ENCODE results near the gene ZNF75A.
"Not testable (repeated sequence)": the region's sequence is repeated elsewhere in the genome, so short reads cannot be mapped to it uniquely, and the experiment has no call there.

ZNF75A gene

GRCh38 chr16:3305109-3306068 is at the start of gene ZNF75A, which contains the start of gene TIGD7:
TSS of gene ZNF75A (plus strand) at chr16:3305497. CDS start at chr16:3308429, 2,932 bp downstream.
TSS of gene TIGD7 (minus strand) at chr16:3305430. CDS start at chr16:3300614, 4,816 bp downstream.
- peak; percentile 91 for DNase-seq

- no peak for DNase-seq
These were observed 49.0 kb upstream of the ZNF75A start, which contains the start of gene MEFV for GRCh38 chr16:3256146-3256865. TSS of gene MEFV (minus strand) at chr16:3256633. CDS start at chr16:3256587, 46 bp downstream.

DNA sequence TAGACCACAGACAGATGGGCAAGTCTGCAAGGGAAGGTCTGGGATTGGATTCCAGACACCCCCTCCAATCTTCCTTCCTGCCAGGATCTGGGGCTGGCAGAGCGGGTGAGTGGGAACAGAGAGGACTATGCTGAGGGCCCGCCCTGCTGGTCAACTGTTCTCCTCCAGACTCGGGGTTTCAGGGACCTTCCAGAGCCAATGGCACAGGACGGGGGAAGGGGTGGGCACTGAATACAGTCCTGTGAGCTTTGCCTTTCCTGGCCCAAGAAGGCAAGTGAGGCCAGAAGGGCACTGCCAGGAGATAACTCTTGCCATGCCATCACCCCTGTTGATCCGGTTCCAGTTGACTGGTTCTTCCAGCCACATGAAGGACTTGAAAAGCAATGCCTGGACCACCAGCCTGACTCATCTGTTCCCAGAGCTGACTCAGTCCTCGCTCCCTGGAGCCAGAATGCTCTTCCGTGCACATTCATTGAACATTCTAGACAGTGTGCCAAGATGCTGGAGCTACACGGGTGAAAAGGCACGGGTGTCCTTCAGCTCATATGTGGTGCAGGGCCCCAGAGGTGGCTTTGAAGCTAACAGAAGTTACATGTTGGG is 48.3 kb upstream of the ZNF75A start:
- no peak for DNase-seq

DNA sequence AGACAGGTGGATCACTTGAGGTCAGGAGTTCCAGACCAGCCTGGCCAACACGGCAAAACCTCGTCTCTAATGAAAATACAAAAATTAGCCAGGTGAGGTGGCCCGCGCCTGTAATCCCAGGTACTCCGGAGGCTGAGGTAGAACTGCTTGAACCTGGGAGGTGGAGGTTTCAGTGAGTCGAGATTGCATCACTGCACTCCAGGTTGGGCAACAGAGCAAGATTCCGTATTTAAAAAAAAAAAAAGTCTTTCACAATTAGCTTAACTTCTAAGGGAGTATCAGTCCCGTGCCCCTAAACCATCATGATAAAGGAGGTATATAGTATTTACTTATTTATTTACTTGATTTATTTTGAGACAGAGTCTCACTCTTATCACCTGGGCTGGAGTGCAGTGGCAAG is 45.5 kb upstream of the ZNF75A start:
- no peak for DNase-seq

DNA sequence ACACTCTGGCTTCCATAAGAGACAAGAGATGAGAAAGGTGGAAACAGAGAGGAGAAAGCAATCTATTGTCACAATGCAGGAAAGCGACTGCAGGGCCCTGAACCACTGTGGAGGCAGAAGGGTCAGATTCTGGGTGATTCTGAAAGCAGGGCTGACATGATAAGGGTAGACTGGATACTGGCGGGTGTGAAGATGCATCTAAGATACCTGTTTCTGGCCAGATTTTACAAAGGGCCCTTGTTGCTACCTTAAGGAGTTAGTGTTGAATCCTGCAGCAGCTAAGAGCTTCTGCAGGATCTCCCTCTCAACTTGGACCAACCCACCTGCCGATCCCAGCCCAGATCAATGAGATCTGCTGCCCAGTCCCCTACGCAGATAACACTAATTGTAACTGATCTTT is 42.8 kb upstream of the ZNF75A start:
- no peak for DNase-seq

- peak; percentile 99 for DNase-seq
These were observed 40.9 kb upstream of the ZNF75A start for GRCh38 chr16:3264137-3265036.

- DNase-seq, result peak; percentile 59
These were observed 38.3 kb upstream of the ZNF75A start for GRCh38 chr16:3266873-3267537.

DNA sequence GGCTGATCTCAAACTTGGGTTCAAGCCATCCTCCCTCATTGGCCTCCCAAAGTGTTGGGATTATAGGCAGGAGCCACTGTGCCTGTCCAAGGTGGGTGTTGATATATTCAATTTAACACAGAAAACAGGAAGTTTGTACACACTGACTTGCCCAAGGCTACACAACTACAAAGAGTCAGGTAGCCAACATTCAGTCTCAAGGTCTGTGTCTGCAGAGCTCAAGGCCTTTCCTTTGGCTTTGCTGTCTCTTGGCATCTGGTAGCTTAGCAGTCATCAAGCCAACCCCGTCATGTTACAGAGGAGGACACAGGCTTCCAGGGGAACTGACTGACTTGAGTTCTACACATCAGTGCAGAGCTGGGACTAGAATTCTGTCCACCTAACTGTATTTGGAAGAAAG is 37.0 kb upstream of the ZNF75A start:
- DNase-seq, result no peak

DNA sequence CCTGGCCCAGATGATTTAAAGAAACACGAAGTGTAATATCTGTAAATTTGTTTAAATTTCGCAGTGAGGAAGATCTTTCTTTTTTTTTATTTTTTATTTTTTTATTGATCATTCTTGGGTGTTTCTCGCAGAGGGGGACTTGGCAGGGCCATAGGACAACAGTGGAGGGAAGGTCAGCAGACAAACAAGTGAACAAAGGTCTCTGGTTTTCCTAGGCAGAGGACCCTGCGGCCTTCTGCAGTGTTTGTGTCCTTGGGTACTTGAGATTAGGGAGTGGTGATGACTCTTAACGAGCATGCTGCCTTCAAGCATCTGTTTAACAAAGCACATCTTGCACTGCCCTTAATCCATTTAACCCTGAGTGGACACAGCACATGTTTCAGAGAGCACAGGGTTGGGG is 34.6 kb upstream of the ZNF75A start:
- not testable (repeated sequence) for DNase-seq

- not testable (repeated sequence) for DNase-seq
These were observed 34.0 kb upstream of the ZNF75A start for GRCh38 chr16:3271281-3271680.

DNA sequence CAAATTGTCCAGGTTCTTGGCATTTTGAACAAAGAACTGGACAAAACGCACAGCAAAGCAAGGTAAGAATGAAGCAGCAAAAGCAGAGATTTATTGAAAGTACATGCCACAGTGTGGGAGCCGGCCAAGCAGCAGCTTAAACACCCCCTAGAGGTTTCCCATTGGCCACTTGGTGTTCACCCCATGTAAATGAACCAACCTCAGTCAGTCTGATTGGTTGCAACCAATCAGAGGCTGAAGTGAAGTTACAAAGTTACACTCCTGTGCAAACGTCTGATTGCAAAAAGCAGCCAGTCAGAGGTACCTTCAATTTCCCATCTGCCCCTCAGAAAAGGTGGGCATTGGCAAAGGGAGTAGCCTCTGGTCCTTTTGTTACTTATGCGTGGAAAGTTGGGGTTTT is 30.8 kb upstream of the ZNF75A start:
- no peak for DNase-seq

- DNase-seq, result no peak
These were observed 30.4 kb upstream of the ZNF75A start for GRCh38 chr16:3274947-3275346.

- DNase-seq, result no peak
These were observed 28.6 kb upstream of the ZNF75A start for GRCh38 chr16:3276679-3277078.

GRCh38 chr16:3281222-3281820 is 24.0 kb upstream of the ZNF75A start:
- no peak for DNase-seq

GRCh38 chr16:3282103-3282729 is 23.1 kb upstream of the ZNF75A start:
- no peak for DNase-seq

GRCh38 chr16:3282730-3283542 is 22.4 kb upstream of the ZNF75A start, which contains the start of gene ZNF263:
TSS of gene ZNF263 (plus strand) at chr16:3283491. CDS start at chr16:3283819, 328 bp downstream.
- DNase-seq, result peak; percentile 98

- DNase-seq, result no peak
These were observed 21.5 kb upstream of the ZNF75A start for GRCh38 chr16:3283543-3284447.

DNA sequence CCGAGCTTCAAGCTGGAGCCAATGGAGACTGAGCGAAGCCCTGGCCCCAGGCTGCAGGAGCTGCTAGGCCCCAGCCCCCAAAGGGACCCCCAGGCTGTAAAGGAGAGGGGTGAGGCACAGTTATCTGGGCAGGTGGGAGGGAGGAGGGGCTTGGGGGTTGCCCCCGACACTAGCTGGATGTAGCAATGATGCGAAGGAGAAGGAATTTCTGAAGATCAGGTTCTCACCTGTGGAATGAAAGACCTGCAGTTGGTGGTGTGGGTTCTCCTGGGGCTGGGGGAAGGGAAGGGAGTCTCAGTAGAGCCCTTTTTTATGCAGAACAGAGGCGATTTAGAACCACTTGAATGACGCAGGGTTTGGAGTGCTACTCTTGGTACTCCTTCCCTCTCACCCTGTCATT is 20.2 kb upstream of the ZNF75A start:
- DNase-seq, result no peak

All from left hindlimb (tissue), 1 donor.